ENCODE data around the gene NENF.

The NENF gene

GRCh38 chr1:212482637-212483441 lies 50.1 kb downstream of the NENF start:
- DNase-seq = no peak

DNA sequence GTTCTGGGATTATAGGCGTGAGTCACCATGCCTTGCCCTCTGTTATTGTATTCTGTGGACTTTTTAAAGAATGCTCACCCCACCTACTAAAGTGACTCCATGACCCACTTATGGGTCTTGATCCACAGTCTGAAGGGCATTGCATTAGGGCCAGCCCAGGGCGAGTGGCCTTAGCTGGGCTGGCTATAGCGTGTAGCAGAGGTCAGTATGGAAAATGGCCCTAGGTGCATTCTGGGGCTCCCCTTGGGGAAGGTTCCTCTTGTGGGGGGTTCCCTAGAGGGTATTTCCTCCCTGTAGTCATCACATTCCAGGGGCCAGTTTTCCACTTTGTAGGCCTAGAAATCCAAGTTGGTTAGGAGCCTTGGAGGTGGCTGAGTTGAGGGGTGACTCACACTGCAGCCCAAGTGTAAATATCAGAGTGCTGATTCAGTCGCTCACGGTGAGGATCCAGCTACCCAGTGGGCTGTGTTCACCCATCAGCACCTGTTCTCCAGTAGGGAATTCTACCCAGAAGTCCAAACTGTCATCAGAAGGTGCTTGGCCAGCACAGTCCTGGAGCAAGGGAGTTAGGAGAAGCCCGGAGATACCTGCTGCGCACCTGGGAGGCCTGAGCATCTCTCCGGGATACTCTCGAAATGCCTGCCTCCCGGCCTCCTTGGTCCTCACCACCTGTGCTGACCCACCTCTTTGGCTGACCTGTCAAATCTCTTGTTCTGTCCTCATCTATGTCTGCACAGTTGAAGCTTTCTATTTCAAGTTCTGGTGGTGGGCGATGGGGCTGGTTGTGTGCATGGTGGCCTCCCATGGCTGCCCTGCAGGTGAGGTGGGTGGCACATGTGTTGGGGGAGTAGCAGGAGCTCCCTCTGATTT lies 52.2 kb downstream of the NENF start:
- DNase-seq = no peak

- no peak for DNase-seq
Measured at GRCh38 chr1:212485571-212485912, 52.8 kb downstream of the NENF start.

GRCh38 chr1:212485913-212486618 lies 53.3 kb downstream of the NENF start:
- DNase-seq = no peak

- no peak for DNase-seq
Measured at GRCh38 chr1:212486619-212486975, 53.9 kb downstream of the NENF start.

DNA sequence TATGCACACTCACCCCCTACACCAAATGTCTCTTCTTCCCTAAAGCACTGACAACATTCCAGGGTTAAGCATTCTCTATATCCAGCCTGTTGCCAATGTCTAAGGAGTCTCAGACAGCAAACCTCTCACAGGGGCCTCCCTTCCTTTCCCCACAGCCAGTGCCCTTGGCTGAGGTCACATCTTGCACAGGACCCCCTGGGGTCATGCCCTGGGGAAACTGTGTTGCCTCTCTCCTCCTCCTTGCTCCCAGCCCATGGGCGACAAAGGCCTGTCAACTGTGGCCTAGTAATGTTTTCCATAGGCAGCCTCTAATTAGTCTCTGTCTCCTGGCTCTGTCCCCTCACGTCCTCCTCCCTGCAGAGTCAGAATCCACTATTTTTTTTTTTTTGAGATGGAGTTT lies 54.6 kb downstream of the NENF start:
- DNase-seq = no peak

GRCh38 chr1:212487774-212488435 lies 55.2 kb downstream of the NENF start:
- DNase-seq = no peak

- DNase-seq = peak; percentile 51
Measured at GRCh38 chr1:212488436-212489283, 55.9 kb downstream of the NENF start.

DNA sequence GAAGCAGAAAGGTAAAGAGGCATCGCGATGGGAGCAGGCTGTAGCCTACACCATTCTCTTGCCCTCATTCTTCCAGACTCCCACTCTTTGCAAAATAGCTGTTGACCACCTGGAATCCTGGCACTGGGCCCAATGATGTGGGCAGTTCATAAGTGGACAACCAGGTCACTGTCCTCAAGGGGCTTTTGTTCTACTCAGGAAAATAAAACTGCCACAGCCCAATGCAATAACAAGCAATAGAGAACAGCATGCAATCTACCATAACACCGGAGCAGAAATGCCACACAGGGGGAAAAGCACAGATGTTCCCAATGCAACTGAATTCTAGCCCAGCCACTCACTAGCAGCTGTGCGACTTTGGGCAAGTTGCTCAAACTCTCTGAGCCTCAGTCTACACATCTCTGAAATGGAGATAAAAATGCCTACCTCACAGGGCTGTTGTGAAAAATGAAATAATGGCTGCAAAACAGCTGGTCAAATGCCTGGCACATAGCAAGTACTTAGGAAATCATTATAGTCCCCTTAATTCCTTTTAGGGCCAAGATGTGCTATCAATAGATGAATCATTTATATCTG lies 56.7 kb downstream of the NENF start:
- DNase-seq = no peak

DNA sequence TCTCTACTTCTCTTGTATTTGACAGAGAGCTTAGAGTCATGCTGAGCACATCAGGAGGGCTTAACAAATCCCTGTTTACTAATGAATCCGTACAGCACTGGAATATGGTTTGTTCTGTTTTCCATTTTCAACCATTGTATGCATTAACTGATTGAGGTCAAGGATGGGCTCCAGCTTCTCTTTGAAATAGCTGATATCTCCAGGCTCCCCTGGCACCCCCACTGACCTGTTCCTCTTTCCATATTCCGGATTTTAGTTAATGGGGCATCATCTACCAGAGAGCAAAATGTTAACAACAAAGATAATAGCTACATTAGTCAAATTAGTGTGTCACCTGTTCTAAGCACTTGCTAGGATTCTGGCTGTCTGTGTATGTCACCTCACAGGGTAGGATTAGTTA lies 57.6 kb downstream of the NENF start:
- no peak for DNase-seq

DNA sequence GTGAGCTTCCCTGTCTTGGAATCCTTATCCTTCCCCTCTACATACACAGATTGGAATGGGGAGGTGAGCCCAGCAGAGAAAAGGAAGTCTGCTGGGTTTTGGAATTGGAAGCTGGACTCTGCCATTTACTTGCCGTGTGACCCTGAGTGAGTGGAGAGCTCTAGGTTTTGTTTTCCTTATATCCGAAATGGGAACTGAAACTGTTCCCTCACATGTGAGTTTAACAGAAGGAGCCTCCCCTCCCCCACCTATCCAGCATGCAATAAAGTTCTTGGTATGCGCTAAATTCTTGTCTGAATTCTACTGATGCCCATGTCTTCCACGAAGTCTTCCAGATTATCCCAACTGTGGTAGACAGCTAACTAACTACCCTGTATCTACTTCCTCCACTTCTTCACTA lies 58.7 kb downstream of the NENF start:
- DNase-seq = no peak
